ENCODE data around the gene TMEM19.

The TMEM19 gene

DNA sequence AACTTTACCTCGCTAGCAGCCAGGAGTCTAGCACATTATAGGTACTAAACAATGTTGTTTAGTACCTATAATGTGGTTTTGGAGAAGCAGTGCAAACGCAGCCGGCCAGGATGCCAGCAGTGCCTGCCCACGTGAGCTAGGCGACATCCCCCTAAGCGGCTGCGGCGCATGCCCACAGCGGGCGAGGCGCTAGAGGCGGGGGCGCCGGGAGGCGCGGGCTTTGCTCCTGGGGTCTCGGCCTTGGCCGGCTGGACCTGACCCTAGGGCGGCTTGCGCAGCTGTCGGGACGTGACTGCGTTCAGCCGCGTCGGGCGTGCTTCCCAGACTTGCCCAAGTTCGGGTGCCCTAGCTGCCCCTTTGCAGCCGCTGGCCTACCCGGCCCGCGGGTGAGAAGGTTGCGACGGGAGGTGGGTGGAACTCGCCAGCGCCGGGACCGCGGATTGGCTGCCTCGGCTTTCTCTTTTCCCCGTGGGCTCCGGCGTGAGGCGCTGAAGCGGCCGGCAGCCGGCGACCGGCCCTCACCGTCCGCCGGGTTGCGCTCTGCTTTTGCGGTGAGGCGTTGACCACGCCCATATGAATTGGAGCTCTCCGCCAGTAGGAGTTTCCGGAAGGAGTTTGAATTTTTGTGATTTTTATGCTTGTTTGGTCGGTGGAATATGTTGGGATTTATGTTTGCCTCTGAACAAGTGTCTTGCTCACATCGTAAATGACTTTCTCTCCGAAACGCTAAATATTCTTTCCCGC is at the start of gene TMEM19:
Gene TMEM19 (plus strand): TSS at position 169 of the 744 bp plus-strand sequence. CDS start 599 bp downstream, outside the sequence.
- DNase-seq = peak; percentile 91

DNA sequence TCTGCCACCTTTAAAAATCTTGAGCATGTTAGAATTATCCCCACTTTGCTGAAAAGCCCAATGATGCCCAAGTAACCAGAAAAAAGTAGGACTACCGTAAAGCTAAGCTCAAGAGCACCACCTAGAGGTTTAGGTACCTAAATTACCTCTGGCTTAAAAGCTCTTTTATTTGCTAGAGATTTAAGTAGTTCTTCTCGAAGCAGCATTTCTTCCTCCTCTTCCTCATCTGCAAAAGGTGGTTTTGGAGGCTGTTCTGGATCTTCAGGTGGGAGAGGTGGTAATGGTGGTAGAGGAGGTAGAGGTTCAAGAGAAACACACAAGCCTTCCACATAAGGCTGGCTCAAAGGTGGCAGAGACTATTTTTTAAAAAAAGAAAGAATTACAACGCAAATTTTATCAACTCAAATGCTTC is 49.2 kb upstream of the TMEM19 start:
- DNase-seq = peak; percentile 36

DNA sequence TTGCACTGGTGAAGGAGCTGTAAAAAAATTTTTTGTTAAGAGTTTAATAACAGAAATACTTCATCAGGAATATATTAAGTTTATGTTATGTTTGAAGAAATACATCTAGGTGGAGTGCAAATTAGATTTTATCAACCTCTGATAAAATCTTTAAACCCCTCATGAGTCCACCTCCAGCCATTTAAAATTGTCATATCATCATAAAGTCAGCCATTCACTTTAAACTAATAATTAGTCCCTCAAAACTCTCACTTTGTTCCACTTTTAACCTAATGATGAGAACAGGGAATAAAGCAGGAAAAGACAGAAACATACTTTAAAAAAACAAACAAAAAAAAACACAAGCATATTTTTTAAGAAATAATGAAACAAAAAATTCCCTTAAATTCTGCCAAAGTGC is 47.4 kb upstream of the TMEM19 start:
- DNase-seq = no peak

DNA sequence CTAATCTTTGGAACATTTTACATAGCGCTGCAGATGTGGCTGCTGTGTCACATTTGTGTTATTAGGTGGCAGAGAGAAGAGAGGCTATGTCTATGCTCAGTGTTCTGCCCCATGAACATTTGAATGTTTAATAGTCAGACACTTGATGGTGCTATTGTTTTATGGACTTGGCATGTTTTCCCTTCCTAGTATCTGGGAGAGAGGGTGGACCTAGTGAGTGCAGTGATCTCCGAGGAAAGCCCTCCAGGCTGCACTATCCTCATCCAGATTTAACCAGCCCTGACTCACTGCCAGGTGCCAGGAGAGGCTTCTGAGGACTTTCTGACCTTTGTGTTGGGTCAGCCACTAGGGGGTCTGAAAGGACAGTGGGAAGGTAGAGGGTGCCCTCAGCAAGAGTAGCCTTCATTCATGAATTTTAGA is 46.5 kb upstream of the TMEM19 start:
- no peak for DNase-seq

DNA sequence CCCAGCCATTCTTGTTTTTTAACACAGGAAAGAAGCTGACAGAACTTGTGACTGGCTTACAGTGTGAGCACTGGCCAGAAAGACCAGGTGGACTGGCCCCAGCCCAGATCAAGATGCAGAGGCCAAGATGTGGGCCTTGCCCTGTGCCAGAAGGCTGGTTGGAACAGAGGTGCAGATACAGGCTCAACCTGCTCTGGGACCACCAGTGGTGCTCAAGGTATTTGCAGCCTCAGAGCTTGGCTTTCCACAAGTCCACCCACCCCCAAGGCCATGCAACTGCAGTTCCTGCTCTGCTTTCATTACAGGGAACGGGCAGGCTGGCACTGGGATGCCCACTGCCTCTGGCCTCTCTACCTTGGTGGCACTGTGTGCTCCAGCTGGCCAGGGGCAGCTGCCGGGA is 45.6 kb upstream of the TMEM19 start:
- DNase-seq = no peak

DNA sequence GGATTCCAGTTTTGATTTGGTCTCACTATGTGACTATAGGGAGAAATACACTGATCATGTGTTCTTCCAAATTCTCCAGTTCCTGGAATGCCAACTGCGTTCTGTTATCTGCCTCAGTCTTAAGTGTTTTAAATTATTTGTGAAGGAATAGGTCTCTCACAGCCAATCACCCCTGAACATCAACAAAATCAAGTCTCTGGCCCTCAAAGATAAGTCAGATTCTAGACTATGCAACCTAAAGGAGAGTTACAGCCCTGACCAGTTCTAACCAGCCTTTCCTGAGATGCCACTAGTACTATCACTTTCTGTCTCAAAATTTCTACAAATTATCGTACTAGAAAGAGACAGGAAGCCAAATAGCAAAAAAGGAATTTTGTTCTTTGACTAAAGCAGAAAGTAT is 44.5 kb upstream of the TMEM19 start:
- DNase-seq = no peak

DNA sequence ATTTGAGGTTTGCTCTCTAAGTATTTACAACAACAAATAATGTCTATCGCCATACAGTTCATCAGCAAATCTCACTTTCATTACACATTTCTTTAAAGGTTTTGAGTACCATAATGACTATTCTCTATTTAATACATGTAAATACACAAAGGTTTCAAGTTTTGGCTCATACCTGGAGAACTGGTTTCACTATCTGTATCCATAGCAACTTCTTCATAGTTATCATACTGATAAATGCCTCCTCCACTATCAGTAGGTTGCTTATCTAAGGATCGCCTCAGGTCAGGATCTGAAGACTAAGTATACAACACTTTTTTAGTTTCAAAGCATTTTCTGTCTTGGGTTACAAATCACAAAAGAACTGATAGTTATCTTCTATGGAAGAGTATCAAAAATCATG is 43.6 kb upstream of the TMEM19 start:
- no peak for DNase-seq

DNA sequence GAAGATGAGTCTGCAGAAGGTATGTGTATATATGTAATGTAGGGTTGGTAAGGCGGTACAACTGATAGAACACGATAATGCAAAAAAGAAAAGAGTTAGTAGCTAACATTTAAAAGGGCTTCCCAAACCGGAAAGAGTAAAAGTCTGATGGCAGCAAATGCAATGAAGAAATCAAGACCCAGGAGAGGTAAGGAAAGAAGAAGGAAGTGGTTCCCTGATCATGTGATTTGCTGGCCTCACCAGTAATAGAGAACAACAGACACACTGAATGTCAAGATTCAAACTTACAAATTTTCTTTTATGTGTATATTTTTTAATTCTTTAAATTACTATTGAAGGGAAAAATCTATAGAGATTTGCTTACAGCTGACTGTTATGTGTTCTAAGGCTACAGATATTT is 40.6 kb upstream of the TMEM19 start:
- no peak for DNase-seq

DNA sequence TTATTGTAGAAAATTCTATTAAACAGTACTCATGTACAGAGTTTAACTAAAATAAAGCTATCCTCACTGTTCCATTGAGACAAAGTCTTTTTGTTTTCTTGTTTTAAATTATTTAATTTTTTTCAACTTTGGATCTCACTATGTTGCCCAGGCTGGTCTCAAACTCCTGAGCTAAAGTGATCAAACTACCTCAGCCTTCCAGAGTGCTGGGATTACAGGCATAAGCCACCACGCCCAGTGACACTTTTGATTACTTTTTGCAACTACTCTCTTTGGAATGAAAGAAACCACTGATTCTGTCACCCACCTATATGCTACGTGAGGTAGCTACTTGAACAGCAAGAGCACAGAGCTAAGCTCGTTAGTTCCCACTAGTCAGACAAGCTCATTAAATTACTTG is 39.4 kb upstream of the TMEM19 start:
- DNase-seq = no peak

DNA sequence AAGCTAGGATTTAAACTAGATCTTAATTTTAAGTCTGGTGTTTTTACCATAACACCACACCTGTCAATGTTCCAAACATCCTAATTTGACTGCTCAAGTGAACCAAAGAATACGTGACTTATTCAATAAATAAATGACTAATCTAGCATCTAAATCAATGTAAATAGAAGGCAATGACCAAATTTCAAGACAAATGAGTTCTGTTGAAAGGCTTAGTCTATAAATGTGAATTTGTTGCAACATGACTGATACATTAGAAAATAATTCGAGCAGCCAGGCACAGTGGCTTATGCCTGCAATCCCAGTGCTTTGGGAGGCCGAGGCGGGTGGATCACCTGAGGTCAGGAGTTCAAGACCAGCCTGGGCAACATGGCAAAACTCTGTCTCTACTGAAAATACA is 37.3 kb upstream of the TMEM19 start:
- DNase-seq = no peak

DNA sequence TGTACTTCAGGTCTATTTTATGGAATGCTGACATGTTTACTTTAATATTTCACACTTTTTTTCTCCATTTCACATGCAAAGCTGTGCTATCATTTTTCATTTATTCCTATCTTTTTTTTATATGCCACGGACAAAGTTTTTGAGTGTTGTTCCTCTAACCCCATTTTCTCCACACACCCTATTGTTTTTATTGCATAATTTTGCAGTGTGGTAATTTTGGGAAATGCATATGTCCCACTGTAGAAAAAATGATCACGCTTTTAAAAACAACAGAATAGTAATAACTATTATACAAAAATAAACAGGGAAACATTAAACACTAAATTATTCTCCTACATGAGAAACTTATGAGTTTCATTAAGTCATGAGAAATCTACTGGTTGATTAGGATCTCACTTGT is 36.5 kb upstream of the TMEM19 start:
- no peak for DNase-seq

DNA sequence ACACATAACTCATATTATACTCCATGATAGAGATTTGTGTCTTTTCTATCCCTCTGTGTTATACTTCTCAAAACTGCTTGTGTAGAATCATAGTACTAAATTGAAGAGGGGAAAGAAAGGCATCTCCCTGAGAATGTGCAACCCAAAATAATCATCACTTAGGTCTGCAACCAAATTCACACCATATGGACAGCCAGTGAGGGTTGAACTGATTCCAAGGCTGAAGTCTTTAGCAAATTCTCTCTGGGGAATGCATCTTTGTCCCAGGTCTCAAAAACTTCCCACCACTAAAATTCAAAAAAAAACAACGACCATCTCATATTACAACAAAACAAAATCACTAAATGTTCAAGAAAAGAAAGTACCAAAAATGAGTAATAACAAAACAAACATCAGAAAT is 33.2 kb upstream of the TMEM19 start:
- DNase-seq = no peak

DNA sequence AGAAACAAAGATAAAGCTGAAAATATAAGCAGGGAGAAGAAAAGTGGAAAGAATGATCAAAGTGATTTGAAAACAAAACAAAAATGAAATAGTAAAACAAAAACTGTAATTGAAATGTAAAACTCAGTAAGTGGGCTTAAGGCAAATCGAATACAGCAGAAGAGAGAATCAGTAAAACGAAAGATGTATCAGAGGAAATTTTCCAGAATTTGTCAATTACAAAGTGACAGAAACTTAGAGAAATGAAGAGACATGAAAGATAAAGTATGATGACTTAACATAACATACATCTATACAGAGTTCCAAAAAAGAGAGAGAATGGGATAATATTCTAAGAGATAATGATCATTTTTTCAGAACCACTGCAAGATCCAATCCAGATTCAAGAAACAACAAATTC is 32.7 kb upstream of the TMEM19 start:
- no peak for DNase-seq

DNA sequence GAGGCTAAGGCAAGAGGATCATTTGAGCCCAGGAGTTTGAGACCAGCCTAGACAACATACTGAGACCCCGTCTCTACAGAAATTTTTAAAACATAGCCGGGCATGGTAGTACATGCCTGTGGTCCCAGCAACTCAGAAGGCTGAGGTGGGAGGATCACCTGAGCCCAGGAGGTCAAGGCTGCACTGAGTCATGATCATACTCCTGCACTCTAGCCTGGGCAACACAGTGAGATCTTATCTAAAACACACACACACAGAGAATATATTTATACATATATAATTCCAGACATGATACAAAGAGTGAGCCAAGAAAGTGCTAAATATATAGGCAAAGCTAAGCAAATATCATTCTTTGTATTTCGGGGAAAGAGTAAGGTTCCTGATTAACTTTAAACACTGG is 31.7 kb upstream of the TMEM19 start:
- no peak for DNase-seq

DNA sequence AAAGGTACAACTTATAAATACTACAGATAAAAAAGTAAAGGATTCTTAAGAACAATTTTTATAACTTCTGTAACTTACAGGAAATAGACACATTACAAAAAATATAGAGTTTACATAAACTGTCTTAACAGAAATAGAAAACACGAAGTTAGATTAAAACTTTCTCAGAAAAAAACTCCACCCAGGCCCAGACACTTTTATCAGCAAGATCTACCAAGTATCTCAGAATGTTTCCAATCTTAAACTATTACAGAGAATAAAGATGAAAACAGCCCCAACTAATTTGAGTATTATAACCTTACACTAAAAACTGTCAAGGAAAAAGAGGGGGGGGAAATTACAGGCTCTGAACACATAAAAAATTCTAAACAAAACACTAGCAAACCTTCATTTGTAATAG is 30.4 kb upstream of the TMEM19 start:
- no peak for DNase-seq

DNA sequence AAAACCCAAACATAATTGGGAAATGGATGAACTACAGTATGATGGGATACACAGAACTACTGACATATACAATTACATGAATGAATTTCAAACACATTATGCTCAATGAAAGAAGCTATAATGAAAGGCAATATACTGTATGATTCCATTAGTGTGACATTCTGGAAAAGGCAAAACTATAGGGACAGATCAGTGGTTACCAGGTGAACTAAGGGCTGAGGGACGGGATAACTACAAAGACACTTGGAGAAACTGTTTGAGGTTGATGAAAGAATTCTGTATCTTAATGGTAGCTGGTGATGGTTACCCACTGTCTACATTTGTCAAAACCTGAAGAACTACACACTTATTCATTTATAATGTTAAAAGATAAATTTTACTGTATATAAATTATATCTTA is 30.0 kb upstream of the TMEM19 start:
- DNase-seq = no peak

DNA sequence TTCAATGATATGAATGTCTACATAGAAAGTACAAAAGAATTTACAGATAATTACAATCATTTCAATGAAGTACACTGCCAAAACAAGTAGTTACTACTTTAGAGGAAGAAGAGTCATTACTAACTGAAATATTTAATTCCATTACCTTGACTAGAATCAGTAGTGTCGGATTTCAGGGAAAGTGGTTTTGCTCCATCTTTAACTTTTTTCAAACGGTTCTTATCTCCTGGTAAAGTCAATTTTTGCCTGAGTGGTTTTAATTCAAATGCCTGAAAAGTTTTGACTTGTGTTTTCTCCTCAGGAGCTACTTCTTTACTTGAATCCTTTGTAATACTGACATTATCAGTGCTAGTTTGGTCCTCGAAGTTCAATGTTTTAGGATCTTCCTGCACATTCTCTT is 29.1 kb upstream of the TMEM19 start:
- DNase-seq = no peak

DNA sequence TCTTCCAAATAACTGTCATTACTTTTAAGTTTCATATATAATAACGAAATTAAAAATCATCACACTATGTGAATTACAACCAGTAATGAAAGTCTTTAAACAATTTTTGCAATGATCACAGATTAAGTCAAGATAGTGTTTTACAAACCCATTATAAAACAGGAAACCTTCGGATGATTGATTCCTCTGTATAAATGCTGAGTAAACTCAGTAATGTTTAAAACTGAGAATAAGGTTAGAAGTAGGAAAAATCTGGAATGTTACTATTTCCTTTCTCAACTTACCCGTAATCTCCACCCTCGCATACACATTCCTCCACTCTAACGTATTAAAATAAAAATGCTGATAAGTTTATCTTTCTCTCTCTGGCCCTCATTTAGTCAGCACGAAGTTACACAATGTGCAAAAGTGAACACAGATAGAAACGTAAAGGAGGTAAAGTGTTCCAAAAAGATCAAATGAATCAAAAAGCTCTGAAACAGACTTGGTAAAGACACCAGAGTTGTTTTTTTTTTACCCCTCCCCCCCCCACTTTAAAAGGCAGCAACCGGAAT is 23.8 kb upstream of the TMEM19 start:
- DNase-seq = no peak

DNA sequence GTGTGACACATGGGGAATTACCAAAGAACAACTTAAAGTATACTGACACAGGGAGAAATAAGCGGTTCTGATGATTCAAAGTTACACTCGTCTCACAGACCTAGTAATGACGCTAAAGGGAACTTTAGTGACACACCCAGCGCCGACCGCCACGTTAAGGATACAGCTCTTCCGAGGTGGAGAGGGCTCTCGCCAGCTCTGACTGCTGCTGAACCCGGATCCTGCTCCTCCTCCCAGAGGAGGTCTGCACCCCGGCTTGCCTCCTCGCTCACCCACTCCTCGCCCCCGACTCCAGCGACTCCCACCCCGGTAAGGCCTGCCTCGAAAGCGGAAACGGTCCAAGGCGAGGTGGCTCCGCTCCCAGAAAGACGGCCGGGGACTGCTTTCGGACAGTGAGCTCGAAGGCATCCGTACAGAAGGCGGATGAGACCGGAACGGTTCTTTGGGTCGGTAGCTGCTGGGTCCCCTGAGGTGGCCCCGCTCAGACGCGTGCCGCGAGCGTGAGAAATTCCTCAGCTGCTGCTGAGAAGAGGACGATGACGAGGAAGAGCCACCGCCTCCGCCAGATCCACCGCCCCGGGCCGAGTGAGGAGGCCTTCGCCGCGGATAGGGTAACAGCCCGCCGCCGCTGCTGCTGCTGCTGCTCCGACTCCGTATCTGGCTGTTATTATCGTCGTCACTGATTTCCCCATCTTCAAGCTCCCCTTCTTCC is 22.9 kb upstream of the TMEM19 start:
- no peak for DNase-seq

DNA sequence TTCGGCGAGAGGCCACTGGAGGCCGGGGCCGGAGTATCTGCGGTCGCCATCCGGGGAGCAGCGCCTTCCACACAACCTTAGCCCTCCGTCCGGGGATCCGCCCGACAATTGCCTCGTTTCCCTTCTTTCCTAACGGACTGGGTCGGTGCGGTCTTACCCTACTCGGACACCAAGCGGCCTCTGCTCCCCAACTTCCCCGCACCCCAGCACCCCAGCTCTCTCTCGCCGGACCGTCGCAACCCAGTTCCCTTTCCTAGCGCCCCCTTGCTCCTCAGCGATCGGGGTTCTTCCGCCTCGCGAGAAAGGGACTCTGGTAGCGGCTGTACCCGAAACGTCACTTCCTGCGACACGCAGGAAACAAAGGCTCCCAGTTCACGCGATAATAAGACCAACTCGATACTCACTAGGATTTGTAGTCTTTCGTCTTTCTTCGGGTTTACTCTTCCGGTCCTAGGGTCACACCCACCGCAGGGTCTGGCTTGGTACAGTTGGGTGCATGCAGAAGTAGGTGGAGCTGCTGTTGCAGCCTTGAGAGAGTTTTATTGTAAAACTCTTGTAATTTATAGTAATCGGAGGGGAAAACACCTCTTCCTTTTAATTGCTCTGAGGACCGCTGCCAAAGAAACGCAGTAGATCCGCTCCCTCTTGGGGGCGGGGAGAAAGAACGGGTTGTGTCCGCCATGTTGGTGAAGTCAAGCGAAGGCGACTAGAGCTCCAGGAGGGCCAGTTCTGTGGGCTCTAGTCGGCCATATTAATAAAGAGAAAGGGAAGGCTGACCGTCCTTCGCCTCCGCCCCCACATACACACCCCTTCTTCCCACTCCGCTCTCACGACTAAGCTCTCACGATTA is 22.1 kb upstream of the TMEM19 start, which contains the start of the genes THAP2 and ZFC3H1:
Gene THAP2 (plus strand): TSS at position 741 of the 850 bp plus-strand sequence. CDS start 209 bp downstream, outside the sequence.
Gene ZFC3H1 (minus strand): TSS at position 288 of the 850 bp plus-strand sequence. CDS start 238 bp downstream, at position 50.
- peak; percentile 85 for DNase-seq

DNA sequence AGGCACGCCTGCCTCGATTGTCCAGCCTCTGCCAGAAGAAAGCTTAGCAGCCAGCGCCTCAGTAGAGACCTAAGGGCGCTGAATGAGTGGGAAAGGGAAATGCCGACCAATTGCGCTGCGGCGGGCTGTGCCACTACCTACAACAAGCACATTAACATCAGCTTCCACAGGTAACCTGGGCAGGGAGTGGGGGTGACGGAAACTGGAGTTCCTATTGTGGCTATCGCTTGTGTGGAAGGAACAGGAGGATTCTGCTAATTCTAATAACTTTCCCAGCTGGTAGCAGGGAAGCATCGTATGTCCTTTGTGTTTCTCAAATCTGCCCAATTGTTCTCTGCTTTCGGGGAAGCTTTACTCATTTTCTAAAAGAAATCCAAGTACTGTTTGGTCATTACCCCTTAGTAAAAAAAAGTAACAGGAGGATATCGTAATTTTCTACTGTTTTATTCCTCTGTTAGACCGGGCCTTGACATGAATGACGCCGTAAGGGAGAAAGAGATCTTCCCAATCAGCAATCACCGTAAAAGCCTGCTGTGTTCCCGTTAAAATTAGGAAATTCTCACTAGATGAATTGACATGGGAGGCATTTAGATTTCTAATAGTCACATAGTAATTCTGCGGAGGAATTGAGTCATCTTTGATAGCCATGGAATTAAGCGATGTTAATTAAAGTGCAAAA is 21.3 kb upstream of the TMEM19 start:
- no peak for DNase-seq

DNA sequence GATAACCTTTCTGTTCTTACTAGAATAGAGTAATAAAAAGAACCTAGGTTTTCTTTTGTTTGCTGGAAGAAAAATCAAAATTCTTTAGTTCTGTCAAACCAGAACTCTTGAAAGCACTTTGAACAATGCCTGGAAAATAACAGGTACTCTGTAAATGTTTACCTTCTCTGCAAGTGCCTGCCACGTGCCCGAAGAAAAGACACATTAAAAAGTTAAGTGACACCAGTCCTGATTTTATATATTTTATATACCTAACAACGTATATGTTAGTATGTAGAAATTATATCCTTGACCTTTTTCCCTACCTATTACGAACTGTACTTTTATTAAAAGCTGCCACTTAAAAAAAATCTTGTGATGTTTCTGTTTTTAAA is 20.8 kb upstream of the TMEM19 start:
- DNase-seq = no peak

DNA sequence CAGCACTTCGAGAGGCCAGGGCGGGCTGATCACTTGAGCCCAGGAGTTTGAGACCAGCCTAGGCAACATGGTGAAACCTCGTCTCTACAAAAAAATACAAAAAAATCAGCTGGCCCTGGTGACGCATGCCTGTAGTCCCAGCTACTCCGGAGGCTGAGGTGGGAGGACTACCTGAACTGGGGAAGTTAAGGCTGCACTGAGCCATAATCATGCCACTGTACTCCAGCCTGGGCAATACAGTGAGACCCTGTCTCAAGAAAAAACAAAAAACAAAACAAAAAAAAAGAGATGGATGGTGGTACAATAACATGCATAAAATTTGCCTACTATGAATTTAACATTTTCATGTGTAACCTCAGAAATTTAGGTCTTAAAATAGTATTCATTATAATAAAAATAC is 19.6 kb upstream of the TMEM19 start:
- DNase-seq = no peak

All from NCI-H2107 (cell line).